Stimulated activated effector memory CD8-positive, alpha-beta T cell treated with anti-CD3 and anti-CD28 coated beads, Interleukin-12 subunit alpha, Interleukin-12 subunit beta, amount 100 ng/mL, for 72 hours (primary cell): Measurements from ENCODE around the gene TRIM3.
"Not testable (repeated sequence)": the region's sequence is repeated elsewhere in the genome, so short reads cannot be mapped to it uniquely, and the experiment has no call there.

Experiments
- ATAC-seq: fragments of 150-1000 bp; cut with Tn5 transposase; 2 replicates; pipeline ENCODE4 v1.10.0; 2021
- DNase-seq, 2 donors: peaks; one replicate each; pipeline ENCODE4 v3.0.0; 2021 to 2022; ENCODE audit warnings: low spot score in 2 of 2
- H3K27ac Mint-ChIP-seq: one replicate; pipeline ENCODE4 v1.8.0; 2022; ENCODE audit warnings: mild to moderate bottlenecking, mixed read lengths
- H3K36me3 Mint-ChIP-seq: one replicate; pipeline ENCODE4 v1.8.0; 2022; ENCODE audit warnings: mild to moderate bottlenecking, mixed read lengths
- H3K4me1 Mint-ChIP-seq: one replicate; pipeline ENCODE4 v1.8.0; 2022; ENCODE audit warnings: mixed read lengths
- H3K4me3 Mint-ChIP-seq: one replicate; pipeline ENCODE4 v1.8.0; 2022; ENCODE audit warnings: mild to moderate bottlenecking, mixed read lengths
- H3K9me3 Mint-ChIP-seq: one replicate; pipeline ENCODE4 v1.8.0; 2022; ENCODE audit warnings: mixed read lengths

Gene TRIM3

DNA sequence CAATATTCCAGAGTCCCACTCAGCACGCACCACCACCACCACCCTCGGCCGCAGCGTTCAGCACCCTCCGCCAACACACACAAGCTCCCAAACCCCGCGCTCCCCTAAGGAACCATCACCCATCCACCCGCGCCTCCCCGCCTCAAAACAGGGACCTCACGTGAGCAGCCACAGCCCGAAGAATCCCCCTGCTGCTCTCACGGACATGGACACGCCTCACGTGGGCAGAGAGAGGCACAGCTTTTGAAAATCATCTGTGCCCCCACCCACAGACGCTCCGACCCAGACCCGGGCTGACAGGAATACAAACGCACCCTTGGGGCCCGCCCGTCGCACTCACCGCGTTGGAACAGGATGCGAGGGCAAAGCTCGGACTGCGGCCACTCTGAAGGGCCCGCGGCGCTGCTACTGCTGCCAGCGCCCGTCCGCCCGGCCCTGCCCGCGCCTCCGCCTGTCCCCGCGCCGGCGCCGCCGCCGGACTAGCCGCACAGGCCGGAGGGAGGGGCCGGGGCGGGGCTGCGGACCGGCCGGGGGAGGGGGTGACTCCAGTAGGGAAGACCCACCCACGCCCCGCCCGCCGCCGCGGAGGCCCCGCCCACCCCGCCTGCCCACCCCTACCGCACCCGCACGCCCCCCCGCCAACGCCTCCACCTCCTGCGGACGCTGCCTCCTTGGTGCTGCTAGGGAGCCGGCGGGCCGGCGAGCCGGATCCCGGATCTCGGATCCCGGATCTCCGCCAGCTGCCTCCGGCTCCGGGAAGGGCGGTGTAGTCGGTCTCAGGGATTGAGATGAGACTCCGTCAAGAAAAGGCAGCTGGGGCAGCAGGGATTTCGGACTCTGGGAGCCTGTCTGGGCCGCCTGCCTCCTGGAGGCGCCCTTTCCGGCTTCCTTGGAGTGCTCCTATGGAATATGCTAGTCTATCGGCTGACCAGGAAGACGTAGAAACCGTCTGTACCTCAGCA lies at the start of gene TRIM3:
Gene TRIM3 (minus strand): TSS at position 491 of the 962 bp plus-strand sequence. CDS start 8,246 bp downstream, outside the sequence.
- Mint-ChIP-seq H3K27ac (peak within 1 kb of the TSS; percentile 81), H3K9me3 (no peaks in the 10 kb centered on the region), H3K36me3 (peaks cover 36% of the 10 kb centered on the region), H3K4me3 (peak within 1 kb of the TSS; percentile 77), H3K4me1 (peaks cover 16% of the 10 kb centered on the region)
- ATAC-seq = peak; percentile 75
- peak; percentile 46 to 75 for DNase-seq

DNA sequence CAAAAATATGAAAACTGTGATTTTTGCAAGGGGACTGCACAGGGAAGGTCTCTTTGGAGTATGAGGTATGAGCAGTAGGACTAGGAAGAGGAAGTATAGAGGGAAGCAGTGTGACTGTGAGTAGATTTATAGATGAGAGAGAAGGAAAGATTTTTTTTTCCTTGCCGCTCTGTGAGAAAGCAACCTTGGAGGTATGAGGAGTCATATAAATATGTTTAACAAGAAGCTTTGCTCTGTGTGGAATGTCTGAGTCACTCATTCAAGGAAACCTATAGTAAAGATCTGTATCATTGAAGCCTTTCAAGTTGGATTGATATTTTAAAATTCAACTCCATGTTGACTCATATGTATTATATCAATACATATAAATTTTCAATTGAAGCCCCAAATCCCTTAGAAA lies 49.5 kb upstream of the TRIM3 start:
- ATAC-seq = peak; percentile 49

DNA sequence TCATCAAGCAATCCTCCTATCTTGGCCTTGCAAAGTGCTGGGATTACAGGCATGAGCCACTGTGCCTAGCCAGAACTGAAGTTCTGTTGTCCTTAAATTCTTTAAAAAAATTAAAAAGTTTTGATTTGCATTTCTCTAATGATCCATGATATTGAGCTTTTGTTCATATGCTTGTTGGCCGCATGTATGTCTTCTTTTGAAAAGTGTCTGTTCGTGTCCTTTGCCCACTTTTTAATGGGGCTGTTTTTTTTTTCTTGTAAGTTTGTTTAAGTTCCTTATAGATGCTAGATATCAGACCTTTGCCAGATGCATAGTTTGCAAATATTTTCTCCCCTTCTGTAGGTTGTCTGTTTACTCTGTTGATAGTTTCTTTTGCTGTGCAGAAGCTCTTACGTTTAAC lies 48.2 kb upstream of the TRIM3 start:
- not testable (repeated sequence) for ATAC-seq, H3K9me3 Mint-ChIP-seq, H3K27ac Mint-ChIP-seq, H3K4me3 Mint-ChIP-seq, DNase-seq
- peaks cover 16% of the 10 kb centered on the region for H3K4me1 Mint-ChIP-seq
- H3K36me3 Mint-ChIP-seq = peaks cover 20% of the 10 kb centered on the region

More for the DNA sequence above, 49.5 kb upstream of the TRIM3 start:
- Mint-ChIP-seq H3K36me3 (peaks cover 9% of the 10 kb centered on the region), H3K4me3 (no peak overlapping the region), H3K9me3 (no peaks in the 10 kb centered on the region), H3K4me1 (peaks cover 18% of the 10 kb centered on the region), H3K27ac (no peak overlapping the region)
- DNase-seq = no peak

DNA sequence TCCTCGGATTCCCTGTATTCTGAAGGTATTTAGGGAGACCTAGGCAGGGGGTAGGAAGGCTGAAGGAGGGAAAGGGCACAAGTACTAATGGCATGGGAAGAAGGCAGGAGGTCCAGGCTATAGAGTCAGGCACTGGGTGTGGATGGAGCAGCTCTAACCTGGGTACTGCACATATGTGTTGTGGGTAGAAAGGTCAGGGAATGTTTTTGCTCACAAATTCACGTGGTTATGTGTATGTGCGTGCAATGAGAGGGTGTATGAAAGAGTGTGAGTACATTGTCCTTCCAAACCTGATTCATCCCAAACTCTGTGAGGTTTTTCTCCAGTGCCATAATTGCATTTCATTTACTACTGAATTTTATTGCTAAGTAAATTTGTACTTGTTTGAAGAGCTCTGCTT lies 46.5 kb upstream of the TRIM3 start:
- H3K36me3 Mint-ChIP-seq = peaks cover 37% of the 10 kb centered on the region

DNA sequence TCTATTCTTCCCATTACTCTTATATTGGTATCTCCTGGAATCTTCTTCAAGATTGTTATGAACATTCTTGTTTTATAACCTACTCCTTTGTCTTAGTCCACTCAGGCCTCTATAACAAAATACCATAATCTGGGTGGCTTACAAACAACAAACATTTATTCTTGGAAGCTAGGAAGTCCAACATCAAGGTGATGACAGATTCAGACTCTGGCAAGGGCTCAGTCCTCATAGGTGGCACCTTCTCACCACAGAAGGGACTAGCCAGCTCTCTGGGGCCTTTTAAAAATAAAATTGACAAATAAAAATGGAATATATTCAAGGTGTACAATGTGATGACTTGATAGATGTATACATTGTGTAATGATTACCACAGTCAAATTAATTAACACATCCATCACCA lies 43.1 kb upstream of the TRIM3 start:
- H3K9me3 Mint-ChIP-seq = no peaks in the 10 kb centered on the region
- H3K4me1 Mint-ChIP-seq = no peaks in the 10 kb centered on the region
- H3K27ac Mint-ChIP-seq = no peak overlapping the region
- no peak overlapping the region for H3K4me3 Mint-ChIP-seq
- no peak for ATAC-seq
- peaks cover 62% of the 10 kb centered on the region for H3K36me3 Mint-ChIP-seq
- no peak for DNase-seq

More for the DNA sequence above, 46.5 kb upstream of the TRIM3 start:
- Mint-ChIP-seq H3K4me3 (no peak overlapping the region), H3K27ac (no peak overlapping the region), H3K9me3 (no peaks in the 10 kb centered on the region), H3K4me1 (peaks cover 5% of the 10 kb centered on the region)
- DNase-seq (no peak), ATAC-seq (no peak)

DNA sequence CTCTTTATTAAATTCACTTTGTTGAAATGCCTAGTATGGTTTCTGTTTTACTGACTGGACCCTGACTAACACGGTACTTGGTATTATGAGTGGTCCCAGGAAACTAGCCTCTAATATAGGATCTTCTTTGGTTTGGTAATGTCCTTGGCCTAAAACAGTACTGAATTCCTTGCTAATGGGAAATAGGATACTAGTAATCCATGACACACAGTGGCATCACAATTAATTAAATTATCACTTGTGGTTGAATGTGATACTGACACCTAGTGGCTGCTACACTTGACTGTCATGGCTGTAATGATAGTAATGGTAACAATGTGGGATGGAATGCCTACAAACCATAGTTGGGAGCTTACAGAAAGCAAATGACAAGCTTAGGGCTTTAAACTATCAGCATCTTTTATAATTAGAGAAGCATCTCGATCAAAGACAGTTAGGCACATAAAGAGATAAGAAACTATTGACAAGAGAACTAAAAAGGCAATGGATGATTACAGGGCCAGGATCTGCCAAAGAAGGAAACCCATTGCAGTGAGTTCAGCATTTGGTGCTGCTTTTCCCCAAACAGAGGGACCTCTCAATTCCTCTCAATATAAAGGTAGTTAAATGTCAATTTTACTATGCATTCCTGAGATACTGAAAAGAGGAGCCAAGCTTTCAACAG lies 32.0 kb upstream of the TRIM3 start:
- Mint-ChIP-seq H3K27ac (peak overlapping the region; percentile 27), H3K9me3 (no peaks in the 10 kb centered on the region), H3K4me1 (no peaks in the 10 kb centered on the region), H3K4me3 (no peak overlapping the region), H3K36me3 (peaks cover 54% of the 10 kb centered on the region)
- ATAC-seq = peak; percentile 57
- DNase-seq = no peak

DNA sequence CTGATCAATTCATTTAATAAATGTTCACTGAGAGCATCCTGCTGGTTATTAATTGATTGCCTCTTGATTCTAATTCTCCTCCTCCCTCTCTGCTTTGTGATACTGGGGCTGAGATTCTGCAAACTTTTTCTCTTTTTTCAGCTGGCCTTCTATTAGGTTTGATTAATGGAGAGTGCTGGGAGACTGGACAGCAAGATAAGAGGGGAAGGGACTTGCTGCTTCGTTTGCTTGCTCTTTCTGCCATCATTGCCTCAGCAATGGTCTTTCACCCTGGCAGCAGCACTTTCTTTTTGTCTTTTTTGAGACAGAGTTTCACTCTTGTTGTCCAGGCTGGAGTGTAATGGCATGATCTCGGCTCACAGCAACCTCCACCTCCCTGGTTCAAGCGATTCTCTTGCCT lies 30.4 kb upstream of the TRIM3 start:
- no peak overlapping the region for H3K27ac Mint-ChIP-seq
- no peak for ATAC-seq
- no peaks in the 10 kb centered on the region for H3K4me1 Mint-ChIP-seq
- peaks cover 48% of the 10 kb centered on the region for H3K36me3 Mint-ChIP-seq
- DNase-seq = no peak
- H3K4me3 Mint-ChIP-seq = no peak overlapping the region
- H3K9me3 Mint-ChIP-seq = no peaks in the 10 kb centered on the region

DNA sequence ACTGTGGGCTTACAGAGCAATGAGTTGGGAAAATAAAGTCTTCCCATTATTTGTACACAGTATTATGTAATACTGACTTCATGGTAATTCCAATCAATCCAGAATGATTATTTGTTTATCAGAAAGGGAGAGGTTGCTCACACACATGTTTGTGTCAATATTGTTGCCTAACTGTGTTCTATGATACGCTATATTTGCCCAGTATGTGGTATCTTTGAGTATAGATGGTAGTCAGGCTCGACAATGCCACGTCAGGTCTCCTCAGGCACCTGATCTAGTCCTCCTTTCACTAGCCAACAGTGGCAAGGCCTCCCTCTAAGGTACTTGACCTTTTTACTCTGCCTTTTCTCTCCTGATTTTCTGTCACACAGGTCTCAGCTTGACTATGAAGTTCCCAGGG lies 28.6 kb upstream of the TRIM3 start:
- ATAC-seq = no peak
- Mint-ChIP-seq H3K9me3 (no peaks in the 10 kb centered on the region), H3K4me1 (peaks cover 2% of the 10 kb centered on the region), H3K4me3 (no peak overlapping the region), H3K27ac (peak overlapping the region; percentile 14), H3K36me3 (peaks cover 43% of the 10 kb centered on the region)
- no peak for DNase-seq

DNA sequence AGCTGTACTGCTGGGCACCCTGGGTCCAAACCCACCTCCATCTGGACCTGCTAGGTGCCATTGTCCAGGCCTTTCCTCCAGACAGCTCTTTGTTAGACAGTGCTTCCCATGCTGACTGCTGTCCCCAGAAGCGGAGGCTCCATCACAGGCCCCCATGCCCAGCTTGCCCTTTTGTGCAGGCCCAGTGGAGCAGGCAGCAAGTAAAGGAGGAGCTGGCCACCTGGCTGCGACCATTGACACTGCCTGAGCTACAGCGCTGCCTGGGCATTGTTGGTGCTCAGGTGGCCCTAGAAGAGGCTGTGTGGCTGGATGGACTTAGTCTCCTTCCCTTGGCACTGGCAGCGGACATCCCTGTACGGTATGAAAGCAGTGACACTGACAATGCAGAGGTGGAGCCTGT lies 24.8 kb upstream of the TRIM3 start:
- peaks cover 55% of the 10 kb centered on the region for H3K36me3 Mint-ChIP-seq
- H3K9me3 Mint-ChIP-seq = no peaks in the 10 kb centered on the region
- ATAC-seq (no peak), DNase-seq (no peak)
- H3K4me3 Mint-ChIP-seq = no peak overlapping the region
- no peak overlapping the region for H3K27ac Mint-ChIP-seq
- H3K4me1 Mint-ChIP-seq = peaks cover 6% of the 10 kb centered on the region

DNA sequence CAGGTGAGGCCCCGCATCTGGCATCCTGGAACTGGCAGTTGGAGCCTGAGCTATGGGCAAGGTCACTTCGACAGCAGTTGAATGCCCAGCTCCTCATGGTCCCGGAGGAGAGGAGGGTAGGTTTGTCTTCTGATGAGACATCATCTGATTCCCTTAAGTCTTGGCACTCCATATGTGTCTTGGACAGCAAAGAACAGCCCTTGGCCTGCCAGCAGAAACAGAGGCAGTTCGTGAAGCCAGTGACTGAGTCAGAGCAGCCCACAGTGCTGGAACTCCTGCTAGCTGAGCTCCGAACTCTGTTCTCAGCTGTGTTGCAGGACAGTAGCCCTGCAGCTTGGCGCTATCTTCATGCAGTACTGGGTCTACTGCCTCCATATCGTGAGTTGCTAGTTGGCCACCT lies 24.4 kb upstream of the TRIM3 start:
- H3K4me3 Mint-ChIP-seq = no peak overlapping the region
- no peak for DNase-seq
- no peak for ATAC-seq
- H3K36me3 Mint-ChIP-seq = peaks cover 52% of the 10 kb centered on the region
- peaks cover 6% of the 10 kb centered on the region for H3K4me1 Mint-ChIP-seq
- no peaks in the 10 kb centered on the region for H3K9me3 Mint-ChIP-seq
- no peak overlapping the region for H3K27ac Mint-ChIP-seq

DNA sequence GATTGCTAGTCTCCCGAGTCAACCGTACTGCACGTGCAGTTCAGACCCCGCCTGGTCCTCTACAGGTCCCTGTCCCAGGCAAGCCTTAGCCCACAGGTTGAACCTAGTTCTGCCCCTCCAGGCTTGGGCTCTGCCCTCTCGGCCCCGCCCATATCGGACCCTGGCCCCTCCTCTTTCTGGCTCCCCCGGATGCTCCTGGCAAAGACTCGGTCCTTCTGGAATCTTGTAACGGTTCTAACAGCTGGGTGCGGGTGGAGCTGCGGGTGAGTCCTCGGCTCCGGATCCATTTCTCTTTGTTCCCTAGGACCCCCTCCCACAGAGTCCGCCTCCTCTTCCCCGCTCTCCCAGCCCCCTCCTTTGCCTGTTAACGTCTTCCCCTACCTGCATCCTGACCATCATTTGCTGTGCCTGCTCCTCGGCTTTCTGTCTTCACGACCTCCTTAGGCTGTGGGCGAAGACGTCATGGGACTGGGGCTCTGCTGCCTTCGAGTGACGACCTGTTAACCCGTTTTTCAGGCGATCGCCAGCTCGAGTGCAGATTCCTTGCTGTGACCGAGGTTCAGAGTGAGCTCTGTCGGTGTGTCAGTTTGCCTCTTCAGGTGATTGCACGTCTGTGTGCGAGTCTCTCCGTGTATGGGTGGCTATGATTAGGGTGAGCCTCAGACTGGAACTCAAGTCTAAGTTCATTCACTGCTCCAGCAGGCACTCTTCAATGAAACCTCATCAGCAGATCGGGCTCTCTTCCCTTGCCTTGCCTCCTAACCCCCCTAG lies 23.5 kb upstream of the TRIM3 start, which contains the start of gene DNHD1:
Gene DNHD1 (plus strand): TSS at position 212 of the 771 bp plus-strand sequence. CDS start 936 bp downstream, outside the sequence.
- no peak for ATAC-seq
- peaks cover 49% of the 10 kb centered on the region for H3K36me3 Mint-ChIP-seq
- H3K27ac Mint-ChIP-seq = no peak within 1 kb of the TSS
- H3K9me3 Mint-ChIP-seq = no peaks in the 10 kb centered on the region
- DNase-seq = no peak
- H3K4me1 Mint-ChIP-seq = peaks cover 6% of the 10 kb centered on the region
- H3K4me3 Mint-ChIP-seq = no peak within 1 kb of the TSS

DNA sequence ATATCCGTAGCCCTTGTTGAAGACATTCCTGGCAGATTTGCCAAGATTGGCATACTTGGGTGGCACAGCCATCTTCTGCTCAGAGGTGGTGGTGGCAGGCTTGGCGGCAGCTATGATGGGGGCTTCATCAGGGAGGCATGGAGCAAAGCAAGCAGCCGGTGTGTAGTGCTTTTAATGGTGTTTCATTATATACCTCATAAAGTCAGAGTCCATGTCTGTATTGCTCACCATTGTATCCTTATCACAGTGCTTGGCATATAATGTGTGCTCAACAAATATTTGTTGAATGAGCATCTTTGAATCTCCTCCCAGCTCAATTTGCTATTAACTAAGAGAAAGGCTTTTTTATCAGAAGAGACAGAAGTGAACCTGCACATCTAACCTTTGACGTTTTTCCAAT lies 15.6 kb upstream of the TRIM3 start:
- Mint-ChIP-seq H3K27ac (peak overlapping the region; percentile 24), H3K4me1 (no peaks in the 10 kb centered on the region), H3K9me3 (no peaks in the 10 kb centered on the region), H3K4me3 (no peak overlapping the region), H3K36me3 (peaks cover 43% of the 10 kb centered on the region)
- ATAC-seq (no peak), DNase-seq (no peak)

DNA sequence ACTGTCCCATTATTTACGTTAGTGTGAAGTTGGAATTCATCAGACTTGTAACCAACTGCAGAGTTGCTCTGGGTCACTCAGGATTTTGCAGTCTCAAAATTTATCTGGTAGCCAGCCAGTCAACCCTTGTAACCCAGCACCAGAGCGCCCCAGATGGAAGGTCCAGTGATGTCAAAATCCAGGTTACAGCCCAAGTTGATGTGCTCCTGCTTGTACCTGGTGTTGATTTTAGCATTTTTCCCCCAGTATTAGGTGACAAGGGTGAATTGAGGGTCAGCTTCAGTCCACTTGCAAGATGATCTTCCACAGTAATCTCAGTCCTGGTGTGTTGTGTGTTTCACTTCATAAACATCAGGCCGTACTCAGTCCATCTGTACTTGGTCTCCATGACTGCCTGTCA lies 15.1 kb upstream of the TRIM3 start:
- H3K4me3 Mint-ChIP-seq = no peak overlapping the region
- ATAC-seq = no peak
- H3K4me1 Mint-ChIP-seq = no peaks in the 10 kb centered on the region
- DNase-seq = no peak
- H3K9me3 Mint-ChIP-seq = no peaks in the 10 kb centered on the region
- peaks cover 38% of the 10 kb centered on the region for H3K36me3 Mint-ChIP-seq
- H3K27ac Mint-ChIP-seq = peak overlapping the region; percentile 24

DNA sequence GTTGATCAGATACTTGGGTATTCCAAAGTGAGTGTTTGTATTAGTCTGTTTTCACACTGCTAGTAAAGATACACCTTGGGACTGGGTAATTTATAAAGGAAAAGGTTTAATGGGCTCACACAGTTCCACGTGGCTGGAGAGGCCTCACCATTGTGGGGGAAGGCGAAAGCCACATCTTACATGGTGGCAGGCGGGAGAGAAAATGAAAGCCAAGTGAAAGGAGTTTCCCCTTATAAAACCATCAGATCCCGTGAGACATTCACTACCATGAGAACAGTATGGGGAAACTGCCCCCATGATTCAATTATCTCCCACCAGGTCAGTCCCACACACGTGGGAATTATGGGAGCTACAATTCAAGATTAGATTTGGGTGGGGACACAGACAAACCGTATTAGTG lies 14.6 kb upstream of the TRIM3 start:
- Mint-ChIP-seq H3K27ac (peak overlapping the region; percentile 19), H3K4me3 (no peak overlapping the region)
- ATAC-seq = no peak

DNA sequence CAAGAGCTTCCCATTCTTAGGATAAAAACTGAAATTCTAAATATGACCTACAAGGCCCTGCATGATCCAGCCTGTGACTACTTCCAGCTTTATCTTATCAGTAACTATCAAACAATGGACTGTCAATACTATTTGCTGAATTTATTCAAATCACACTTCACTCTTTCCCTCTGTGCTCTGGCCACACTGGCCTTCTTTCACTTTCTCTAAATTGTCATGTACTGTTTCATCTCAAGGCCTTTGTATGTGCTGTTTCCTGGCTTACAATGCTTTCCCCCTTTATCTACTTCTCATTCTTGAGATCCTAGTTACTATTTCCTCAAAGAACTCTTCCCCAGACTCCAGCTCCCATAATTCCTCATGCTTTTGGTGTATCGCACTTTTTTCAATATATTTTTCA lies 13.2 kb upstream of the TRIM3 start:
- peaks cover 26% of the 10 kb centered on the region for H3K36me3 Mint-ChIP-seq
- H3K27ac Mint-ChIP-seq = no peak overlapping the region

More for the DNA sequence above, 14.6 kb upstream of the TRIM3 start:
- peaks cover 34% of the 10 kb centered on the region for H3K36me3 Mint-ChIP-seq
- peaks cover 4% of the 10 kb centered on the region for H3K4me1 Mint-ChIP-seq
- no peaks in the 10 kb centered on the region for H3K9me3 Mint-ChIP-seq
- no peak for DNase-seq

More for the DNA sequence above, 13.2 kb upstream of the TRIM3 start:
- Mint-ChIP-seq H3K4me1 (peaks cover 14% of the 10 kb centered on the region), H3K4me3 (no peak overlapping the region), H3K9me3 (no peaks in the 10 kb centered on the region)
- no peak for DNase-seq
- no peak for ATAC-seq
